A673 (cell line): ENCODE data around the gene SEMA4D. TPM values are rescaled to one million over a fixed set of nuclear protein-coding genes. Genes with fewer than 3 reads are reported as not detected.

ENCODE experiments used
- BruUV-seq: library from RNA; stranded (reverse); fragments of 400-500 nt; replicated peaks from 2 replicates; lab custom pipeline; 2021; lab: Mats Ljungman, UMichigan
- CTCF ChIA-PET: fragments of 300-600 bp; sonication (Branson Sonifier 250); formaldehyde crosslinking; loops from one replicate; lab custom pipeline; 2022; ENCODE audit warnings: antibody characterized with exemption; lab: Charles Lee
- POLR2A ChIA-PET: fragments of 300-600 bp; sonication (Branson Sonifier 250); formaldehyde crosslinking; loops from one replicate; lab custom pipeline; 2022; ENCODE audit warnings: antibody characterized with exemption; ENCODE audit not compliant: low non-redundant PET; lab: Charles Lee
- DNase-seq: peaks from one replicate; pipeline ENCODE4 v3.0.0-alpha.2; 2015; ENCODE audit warnings: low spot score
- H3K27ac ChIP-seq: fragments of 200-600 bp; sonication (generic); 2 replicates; pipeline ENCODE4 v1.5.1; 2016; ENCODE audit warnings: mixed run types, low read depth, mild to moderate bottlenecking, mixed read lengths, antibody characterized with exemption, low read length; ENCODE audit not compliant: poor library complexity, severe bottlenecking
- H3K27me3 ChIP-seq: fragments of 200-600 bp; sonication (generic); replicated peaks from 2 replicates; pipeline ENCODE4 v1.6.1; 2017; ENCODE audit warnings: mixed run types, low read depth, mild to moderate bottlenecking, mixed read lengths, antibody characterized with exemption, low read length; ENCODE audit not compliant: insufficient read depth, poor library complexity
- H3K36me3 ChIP-seq: fragments of 200-600 bp; sonication (generic); 2 replicates; pipeline ENCODE4 v1.6.1; 2016; ENCODE audit warnings: mixed run types, mild to moderate bottlenecking, mixed read lengths, antibody characterized with exemption, low read length; ENCODE audit not compliant: insufficient read depth, poor library complexity, severe bottlenecking
- H3K4me1 ChIP-seq: fragments of 200-600 bp; sonication (generic); 2 replicates; pipeline ENCODE4 v1.6.1; 2017; ENCODE audit warnings: mixed run types, mild to moderate bottlenecking, mixed read lengths, antibody characterized with exemption, low read length; ENCODE audit not compliant: insufficient read depth, poor library complexity, severe bottlenecking
- H3K4me3 ChIP-seq: fragments of 200-600 bp; sonication (generic); 2 replicates; pipeline ENCODE4 v1.5.1; 2016; ENCODE audit warnings: low read depth, mixed run types, mild to moderate bottlenecking, mixed read lengths, low read length; ENCODE audit not compliant: poor library complexity, severe bottlenecking
- H3K9me3 ChIP-seq: fragments of 200-600 bp; sonication (generic); 2 replicates; pipeline ENCODE4 v1.6.1; 2016; ENCODE audit warnings: mixed run types, low read depth, mild to moderate bottlenecking, mixed read lengths, antibody characterized with exemption, low read length; ENCODE audit not compliant: poor library complexity, severe bottlenecking
- EZH2 ChIP-seq: fragments of 200-600 bp; sonication (generic); IDR thresholded peaks from 2 replicates; pipeline ENCODE4 v1.6.1; 2017; ENCODE audit warnings: borderline replicate concordance, low read depth, mild to moderate bottlenecking, mixed read lengths, antibody characterized with exemption, low read length; ENCODE audit not compliant: poor library complexity, severe bottlenecking
- intact Hi-C: fragments of 100-400 bp; cut with micrococcal nuclease; formaldehyde crosslinking; loops from one replicate; pipeline ENCODE4 v1.10.0; 2022; ENCODE audit not compliant: unreplicated experiment
- total RNA-seq: library from RNA; stranded (reverse); gene quantifications from 2 replicates; pipeline ENCODE4 v1.2.3, GENCODE V29; 2021
- TF ChIP-seq, protein P1 (sequence below): fragments of 300-800, 200-600 bp; sonication (generic); conservative IDR thresholded peaks from 2 replicates; pipeline ENCODE4 v1.5.1; 2017; ENCODE audit warnings: low read depth, mild to moderate bottlenecking, antibody characterized with exemption, low read length, moderate library complexity, mixed read lengths

SEMA4D gene
- total RNA-seq, 1 experiment from 2014 or later = 14.2 TPM

DNA sequence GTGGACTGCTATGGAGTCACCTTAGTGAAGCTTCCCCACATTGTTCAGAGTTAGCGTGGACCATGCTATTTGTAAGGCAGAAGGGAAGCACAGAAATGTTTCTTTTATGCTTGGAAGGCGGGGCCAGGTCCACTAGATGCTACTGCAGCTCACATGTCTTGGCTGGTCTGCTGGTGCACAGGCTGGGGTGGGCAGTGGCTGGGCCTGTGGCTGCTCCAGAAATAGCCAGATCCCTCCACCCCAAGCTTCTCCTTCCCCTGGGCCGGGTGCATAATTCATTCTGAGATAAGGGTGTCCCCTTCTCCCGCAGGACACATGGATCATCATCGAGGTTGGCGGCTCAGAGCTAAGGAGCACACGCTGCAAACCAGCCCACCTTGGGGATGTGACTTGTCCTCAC lies 14.5 kb upstream of the SEMA4D start:
- no TSS peak for BruUV-seq
- H3K4me1 ChIP-seq = no peaks in the 10 kb centered on the region
- peaks cover 24% of the 10 kb centered on the region for H3K27me3 ChIP-seq
- TF ChIP-seq, protein P1, sequence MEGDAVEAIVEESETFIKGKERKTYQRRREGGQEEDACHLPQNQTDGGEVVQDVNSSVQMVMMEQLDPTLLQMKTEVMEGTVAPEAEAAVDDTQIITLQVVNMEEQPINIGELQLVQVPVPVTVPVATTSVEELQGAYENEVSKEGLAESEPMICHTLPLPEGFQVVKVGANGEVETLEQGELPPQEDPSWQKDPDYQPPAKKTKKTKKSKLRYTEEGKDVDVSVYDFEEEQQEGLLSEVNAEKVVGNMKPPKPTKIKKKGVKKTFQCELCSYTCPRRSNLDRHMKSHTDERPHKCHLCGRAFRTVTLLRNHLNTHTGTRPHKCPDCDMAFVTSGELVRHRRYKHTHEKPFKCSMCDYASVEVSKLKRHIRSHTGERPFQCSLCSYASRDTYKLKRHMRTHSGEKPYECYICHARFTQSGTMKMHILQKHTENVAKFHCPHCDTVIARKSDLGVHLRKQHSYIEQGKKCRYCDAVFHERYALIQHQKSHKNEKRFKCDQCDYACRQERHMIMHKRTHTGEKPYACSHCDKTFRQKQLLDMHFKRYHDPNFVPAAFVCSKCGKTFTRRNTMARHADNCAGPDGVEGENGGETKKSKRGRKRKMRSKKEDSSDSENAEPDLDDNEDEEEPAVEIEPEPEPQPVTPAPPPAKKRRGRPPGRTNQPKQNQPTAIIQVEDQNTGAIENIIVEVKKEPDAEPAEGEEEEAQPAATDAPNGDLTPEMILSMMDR = no peak
- no peak overlapping the region for H3K27ac ChIP-seq
- ChIA-PET POLR2A (no interaction called here), CTCF (no interaction called here)
- intact Hi-C loops = no loop called here
- H3K9me3 ChIP-seq = no peaks in the 10 kb centered on the region
- no peaks in the 10 kb centered on the region for H3K36me3 ChIP-seq
- no peak overlapping the region for H3K4me3 ChIP-seq
- DNase-seq = no peak

- no peak for TF ChIP-seq EZH2
- TF ChIP-seq, protein P1 = no peak
- POLR2A ChIA-PET = no interaction called here
- BruUV-seq = no TSS peak
- no peaks in the 10 kb centered on the region for H3K36me3 ChIP-seq
- H3K27me3 ChIP-seq = peaks cover 24% of the 10 kb centered on the region
- no peak overlapping the region for H3K27ac ChIP-seq
- intact Hi-C loops = no loop called here
- H3K4me1 ChIP-seq = no peaks in the 10 kb centered on the region
- DNase-seq = no peak
- CTCF ChIA-PET = no interaction called here
- H3K9me3 ChIP-seq = no peaks in the 10 kb centered on the region
- no peak overlapping the region for H3K4me3 ChIP-seq
These were observed 11.2 kb upstream of the SEMA4D start for GRCh38 chr9:89508951-89509615.

DNA sequence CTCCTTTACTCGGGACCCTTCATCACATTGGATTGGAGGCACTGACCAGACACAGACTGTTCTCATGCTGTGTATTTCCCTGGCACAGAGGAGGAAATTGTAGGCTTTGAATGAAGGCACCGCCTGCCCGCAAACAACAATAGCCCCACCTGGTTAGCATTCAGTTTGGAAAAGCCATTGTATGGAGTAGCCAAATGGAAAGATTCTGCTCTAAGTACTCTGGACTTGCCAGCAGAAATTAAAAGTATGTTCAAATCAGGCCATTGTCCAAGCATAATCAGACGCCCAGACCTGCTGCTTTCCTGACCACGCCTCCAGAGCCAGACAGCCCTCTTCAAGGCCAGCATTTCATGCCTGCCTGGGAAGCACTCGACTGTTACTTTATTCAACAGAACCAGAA lies 8.0 kb upstream of the SEMA4D start:
- Histone ChIP-seq H3K4me3 (no peak overlapping the region), H3K27me3 (peaks cover 3% of the 10 kb centered on the region), H3K9me3 (no peaks in the 10 kb centered on the region), H3K36me3 (no peaks in the 10 kb centered on the region), H3K27ac (no peak overlapping the region), H3K4me1 (no peaks in the 10 kb centered on the region)
- DNase-seq = no peak
- no TSS peak for BruUV-seq
- ChIA-PET CTCF (no interaction called here), POLR2A (no interaction called here)
- intact Hi-C loops = no loop called here
- TF ChIP-seq, protein P1 = no peak
- no peak for TF ChIP-seq EZH2
